HepG2 (cell line): ENCODE measurements around the gene FAM168A. TPM values are rescaled to one million over a fixed set of nuclear protein-coding genes. Genes with fewer than 3 reads are reported as not detected.

Experiments used
- ATAC-seq: fragments of 200-7000 bp; cut with Tn5 transposase; 3 replicates; pipeline ENCODE4 v1.9.1; 2020; ENCODE audit warnings: mild to moderate bottlenecking, moderate library complexity
- BruUV-seq: library from RNA; stranded (reverse); fragments of 400-500 nt; replicated peaks from 2 replicates; lab custom pipeline; 2021; lab: Mats Ljungman, UMichigan
- CTCF ChIA-PET: fragments of 300-600 bp; formaldehyde crosslinking; extraction: SDS; loops from one replicate; lab custom pipeline; 2021; ENCODE audit warnings: low total read pairs, inconsistent platforms, low intra/inter-chr PET ratio; lab: Yijun Ruan, JAX
- POLR2A ChIA-PET: fragments of 350-600 bp; sonication (Branson Sonifier 250); formaldehyde crosslinking; loops from one replicate; lab custom pipeline; 2020; ENCODE audit warnings: antibody characterized with exemption, inconsistent platforms; lab: Yijun Ruan, JAX
- DNase-seq: peaks from one replicate; pipeline ENCODE4 v3.0.0-alpha.2; 2015; ENCODE audit warnings: low spot score
- FAIRE-seq: peaks from 3 replicates; lab custom pipeline; 2011; peaks lifted over from hg19 to GRCh38; lab: Jason Lieb, UNC
- H2AFZ ChIP-seq: one replicate; pipeline ENCODE4 v1.6.1; 2011; ENCODE audit warnings: low read length, inconsistent platforms
- H3K27ac ChIP-seq: fragments of 300-600 bp; 3 replicates; pipeline ENCODE4 v1.8.0; 2011; ENCODE audit warnings: mixed run types, mild to moderate bottlenecking, mixed read lengths, low read length, inconsistent platforms; ENCODE audit not compliant: insufficient read depth; ENCODE audit errors: extremely low read length
- H3K27me3 ChIP-seq, 2 experiments: fragments of 200-600 bp in 1 of 2; 2 replicates in 1 of 2; 3 replicates in 1 of 2; pipeline versions ENCODE4 v1.6.0 to v1.8.0; 2011; ENCODE audit warnings: low read length in 2 of 2, mild to moderate bottlenecking in 2 of 2, moderate library complexity in 2 of 2, inconsistent platforms in 1 of 2; ENCODE audit not compliant: insufficient read depth in 2 of 2, control insufficient read depth in 1 of 2
- H3K36me3 ChIP-seq, 2 experiments: fragments of 200-600 bp in 1 of 2; replicated peaks in 1 of 2; 2 replicates in 1 of 2; 3 replicates in 1 of 2; pipeline versions ENCODE4 v1.5.1 to v1.8.0; 2011; ENCODE audit warnings: low read length in 2 of 2, inconsistent platforms in 1 of 2; ENCODE audit not compliant: insufficient read depth in 2 of 2, control insufficient read depth in 1 of 2
- H3K4me1 ChIP-seq: 2 replicates; pipeline ENCODE4 v1.5.1; 2012; ENCODE audit warnings: low read length, inconsistent platforms; ENCODE audit not compliant: insufficient read depth
- H3K4me2 ChIP-seq: 2 replicates; pipeline ENCODE4 v1.6.0; 2011; ENCODE audit warnings: low read depth, low read length, inconsistent platforms
- H3K4me3 ChIP-seq, 3 experiments: fragments of 200-600 bp in 1 of 3; sonication (generic), shearing (Covaris generic) in 1 of 3; replicated peaks in 1 of 3; 2 replicates each; pipeline ENCODE4 v1.5.1; 2011 to 2016; ENCODE audit warnings: low read length in 3 of 3, inconsistent platforms in 2 of 3, low read depth in 2 of 3, mild to moderate bottlenecking in 2 of 3, control low read depth in 1 of 3, mixed read lengths in 1 of 3; ENCODE audit not compliant: insufficient read depth in 1 of 3
- H3K79me2 ChIP-seq: one replicate; pipeline ENCODE4 v1.6.1; 2011; ENCODE audit warnings: low read length, inconsistent platforms; ENCODE audit not compliant: insufficient read depth
- H3K9ac ChIP-seq: 2 replicates; pipeline ENCODE4 v1.6.0; 2011; ENCODE audit warnings: mild to moderate bottlenecking, low read depth, low read length, inconsistent platforms; ENCODE audit not compliant: insufficient read depth
- H3K9me3 ChIP-seq: 2 replicates; pipeline ENCODE4 v1.5.1; 2012; ENCODE audit warnings: mild to moderate bottlenecking, low read length
- H4K20me1 ChIP-seq: 2 replicates; pipeline ENCODE4 v1.6.0; 2011; ENCODE audit warnings: inconsistent platforms, mild to moderate bottlenecking, low read length, moderate library complexity; ENCODE audit not compliant: insufficient read depth
- GTF2F1 ChIP-seq: fragments of 150-350 bp; IDR thresholded peaks from 2 replicates; pipeline ENCODE4 v1.6.1; 2014; ENCODE audit warnings: low read length
- SP5 ChIP-seq: IDR thresholded peaks from 2 replicates; pipeline ENCODE4 v1.6.1; 2016; ENCODE audit warnings: low read depth, borderline replicate concordance
- TIGD3 ChIP-seq: sonication (generic); formaldehyde crosslinking; IDR thresholded peaks from 2 replicates; pipeline ENCODE4 v1.5.1; 2020; ENCODE audit warnings: mild to moderate bottlenecking, missing genetic modification reagents, borderline replicate concordance
- ZBTB25 ChIP-seq: IDR thresholded peaks from 2 replicates; pipeline ENCODE4 v1.6.1; 2018; ENCODE audit warnings: missing genetic modification reagents
- ZFP91 ChIP-seq: sonication (generic); formaldehyde crosslinking; IDR thresholded peaks from 2 replicates; pipeline ENCODE4 v1.9.0; 2022; ENCODE audit warnings: missing genetic modification reagents, mild to moderate bottlenecking, borderline replicate concordance
- ZNF274 ChIP-seq: sonication (generic); formaldehyde crosslinking; IDR thresholded peaks from 2 replicates; pipeline ENCODE4 v1.5.1; 2020; ENCODE audit warnings: mild to moderate bottlenecking, missing genetic modification reagents
- ZNF362 ChIP-seq: sonication (generic); formaldehyde crosslinking; IDR thresholded peaks from 2 replicates; pipeline ENCODE4 v1.4.0; 2020; ENCODE audit warnings: missing genetic modification reagents, mild to moderate bottlenecking, borderline replicate concordance
- ZNF556 ChIP-seq: sonication (generic); formaldehyde crosslinking; IDR thresholded peaks from 2 replicates; pipeline ENCODE4 v1.4.0; 2020; ENCODE audit warnings: mild to moderate bottlenecking, missing genetic modification reagents, borderline replicate concordance
- ZNF564 ChIP-seq: sonication (generic); formaldehyde crosslinking; IDR thresholded peaks from 2 replicates; pipeline ENCODE4 v1.8.1; 2023; ENCODE audit warnings: mild to moderate bottlenecking, missing genetic modification reagents
- ZNF816 ChIP-seq: sonication (generic); formaldehyde crosslinking; IDR thresholded peaks from 2 replicates; pipeline ENCODE4 v1.8.0; 2022; ENCODE audit warnings: missing genetic modification reagents, mild to moderate bottlenecking, borderline replicate concordance
- WGBS: methylation state at CpG from one replicate; pipeline ENCODE4 v1.1.6; 2017; ENCODE audit warnings: low lambda C conversion rate; 5-methylcytosine and 5-hydroxymethylcytosine counted together
- in situ Hi-C: cut with HindIII; loops from 2 replicates; pipeline ENCODE4 v1.10.0; 2017; ENCODE audit warnings: low pct_unique_long_range_greater_than_20kb; ENCODE audit not compliant: extremely low pct_ligation_motif_present
- intact Hi-C: fragments of 100-400 bp; cut with micrococcal nuclease; formaldehyde crosslinking; loops from one replicate; pipeline ENCODE4 v1.10.0; 2022; ENCODE audit not compliant: unreplicated experiment
- polyA plus RNA-seq, 8 experiments: library from polyadenylated mRNA; depleted of rRNA in 3 of 8; stranded (reverse) in 7 of 8; unstranded in 1 of 8; fragments of >200 nt; fragmentation: Illumina TruSeq in 4 of 8; extraction: Trizol in 4 of 8; gene quantifications; 2 replicates each; pipeline versions ENCODE4 v1.2.1 to v1.2.3, GENCODE V29; 2011 to 2016; ENCODE audit warnings: low read depth in 4 of 8, missing spikeins in 1 of 8, mixed read lengths in 1 of 8; ENCODE audit not compliant: insufficient read depth in 1 of 8
- total RNA-seq, 5 experiments: library from RNA; depleted of rRNA; stranded (reverse); fragments of >200 nt; fragmentation: Illumina TruSeq; extraction: Trizol; gene quantifications; 2 replicates each; pipeline ENCODE4 v1.2.3, GENCODE V29; 2016; ENCODE audit warnings: low read depth in 1 of 5

Gene FAM168A
- total and polyA plus RNA-seq, 2 of the 13 experiments (the other 11 are each of a cell fraction or from before 2014, with no cell fraction given), result 13.9 to 15.8 TPM

GRCh38 chr11:73400293-73400692, 197.6 kb downstream of the FAM168A start:
- 88% methylated on average over 5 of the region's 6 CpGs for WGBS
- in situ Hi-C loops (loop anchor here (5.0 to 10.0 kb wide), 2 partner anchors 225 to 262 kb away; no protein-coding TSS in a partner anchor), intact Hi-C loops (loop anchor here (5.0 to 10.0 kb wide), 2 partner anchors 225 to 532 kb away; no protein-coding TSS in a partner anchor)

More at GRCh38 chr11:73400293-73400692, 197.6 kb downstream of the FAM168A start:
- TF ChIP-seq ZBTB25 (CRISPR knock-in tag) (no peak), SP5 (CRISPR knock-in tag) (no peak), ZNF362 (CRISPR knock-in tag) (no peak), ZNF556 (CRISPR knock-in tag) (no peak), ZNF564 (no peak), ZNF816 (CRISPR knock-in tag) (no peak), ZNF274 (no peak), TIGD3 (CRISPR knock-in tag) (no peak), GTF2F1 (no peak), ZFP91 (no peak)
- peaks cover 8% of the 10 kb centered on the region for H3K4me1 ChIP-seq
- ChIA-PET CTCF (no interaction called here), POLR2A (interaction anchor here (0.6 kb wide), 1 partner anchor 385 kb away, joined by 3 read pairs; no protein-coding TSS in a partner anchor)
- no peak for DNase-seq
- H3K4me2 ChIP-seq, result no peak overlapping the region
- ATAC-seq, result no peak
- no TSS peak for BruUV-seq
- H3K27ac ChIP-seq, result no peak overlapping the region
- H3K27me3 ChIP-seq, result no peaks in the 10 kb centered on the region
- no peaks in the 10 kb centered on the region for H3K9me3 ChIP-seq
- H3K4me3 ChIP-seq, result no peak overlapping the region
- H2AFZ ChIP-seq, result no peak overlapping the region
- no peak overlapping the region for H3K9ac ChIP-seq
- H3K79me2 ChIP-seq, result no peaks in the 10 kb centered on the region
- H4K20me1 ChIP-seq, result no peaks in the 10 kb centered on the region
- peaks cover 5% of the 10 kb centered on the region in 2 experiments; a peak in 4 of 5 replicates for H3K36me3 ChIP-seq
- FAIRE-seq, result no peak
